WTC11 (cell line): ENCODE measurements around the gene MAFB.

Experiments
- ETV6 ChIP-seq: sonication (generic); formaldehyde crosslinking; IDR thresholded peaks from 2 replicates; pipeline ENCODE4 v1.8.1; 2022; ENCODE audit warnings: mild to moderate bottlenecking, missing genetic modification reagents
- GABPB1 ChIP-seq: sonication (generic); formaldehyde crosslinking; IDR thresholded peaks from 2 replicates; pipeline ENCODE4 v1.8.1; 2023; ENCODE audit warnings: mild to moderate bottlenecking, missing genetic modification reagents
- NFE2L1 ChIP-seq: sonication (generic); formaldehyde crosslinking; IDR thresholded peaks from 2 replicates; pipeline ENCODE4 v1.8.1; 2023; ENCODE audit warnings: missing genetic modification reagents
- TF ChIP-seq, protein P1 (sequence below): sonication (generic); formaldehyde crosslinking; IDR thresholded peaks from 2 replicates; pipeline ENCODE4 v1.8.1; 2023; ENCODE audit warnings: mild to moderate bottlenecking, moderate library complexity, missing genetic modification reagents
- TF ChIP-seq, protein P2 (sequence below): fragments of 200-600 bp; IDR thresholded peaks from 2 replicates; pipeline ENCODE4 v1.8.0; 2022; ENCODE audit warnings: antibody characterized with exemption

- TF ChIP-seq, protein P1, sequence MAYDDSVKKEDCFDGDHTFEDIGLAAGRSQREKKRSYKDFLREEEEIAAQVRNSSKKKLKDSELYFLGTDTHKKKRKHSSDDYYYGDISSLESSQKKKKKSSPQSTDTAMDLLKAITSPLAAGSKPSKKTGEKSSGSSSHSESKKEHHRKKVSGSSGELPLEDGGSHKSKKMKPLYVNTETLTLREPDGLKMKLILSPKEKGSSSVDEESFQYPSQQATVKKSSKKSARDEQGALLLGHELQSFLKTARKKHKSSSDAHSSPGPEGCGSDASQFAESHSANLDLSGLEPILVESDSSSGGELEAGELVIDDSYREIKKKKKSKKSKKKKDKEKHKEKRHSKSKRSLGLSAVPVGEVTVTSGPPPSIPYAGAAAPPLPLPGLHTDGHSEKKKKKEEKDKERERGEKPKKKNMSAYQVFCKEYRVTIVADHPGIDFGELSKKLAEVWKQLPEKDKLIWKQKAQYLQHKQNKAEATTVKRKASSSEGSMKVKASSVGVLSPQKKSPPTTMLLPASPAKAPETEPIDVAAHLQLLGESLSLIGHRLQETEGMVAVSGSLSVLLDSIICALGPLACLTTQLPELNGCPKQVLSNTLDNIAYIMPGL (CRISPR knock-in tag): no peak; the same call in 1 of the 2 replicates
- TF ChIP-seq, protein P2, sequence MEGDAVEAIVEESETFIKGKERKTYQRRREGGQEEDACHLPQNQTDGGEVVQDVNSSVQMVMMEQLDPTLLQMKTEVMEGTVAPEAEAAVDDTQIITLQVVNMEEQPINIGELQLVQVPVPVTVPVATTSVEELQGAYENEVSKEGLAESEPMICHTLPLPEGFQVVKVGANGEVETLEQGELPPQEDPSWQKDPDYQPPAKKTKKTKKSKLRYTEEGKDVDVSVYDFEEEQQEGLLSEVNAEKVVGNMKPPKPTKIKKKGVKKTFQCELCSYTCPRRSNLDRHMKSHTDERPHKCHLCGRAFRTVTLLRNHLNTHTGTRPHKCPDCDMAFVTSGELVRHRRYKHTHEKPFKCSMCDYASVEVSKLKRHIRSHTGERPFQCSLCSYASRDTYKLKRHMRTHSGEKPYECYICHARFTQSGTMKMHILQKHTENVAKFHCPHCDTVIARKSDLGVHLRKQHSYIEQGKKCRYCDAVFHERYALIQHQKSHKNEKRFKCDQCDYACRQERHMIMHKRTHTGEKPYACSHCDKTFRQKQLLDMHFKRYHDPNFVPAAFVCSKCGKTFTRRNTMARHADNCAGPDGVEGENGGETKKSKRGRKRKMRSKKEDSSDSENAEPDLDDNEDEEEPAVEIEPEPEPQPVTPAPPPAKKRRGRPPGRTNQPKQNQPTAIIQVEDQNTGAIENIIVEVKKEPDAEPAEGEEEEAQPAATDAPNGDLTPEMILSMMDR: no peak
- TF ChIP-seq ETV6 (0 out of 2 replicates have a peak, but pooled peaks have one; percentile 42), NFE2L1 (no peak), GABPB1 (CRISPR knock-in tag) (no peak)
Observed at GRCh38 chr20:40689100-40689942, at the start of gene MAFB.
